Suppressor macrophage treated with lipopolysaccharide for 1 hour (primary cell): ENCODE data around the gene OR51E1.

Experiments used
- DNase-seq, 3 donors: peaks; one replicate each; pipeline ENCODE4 v3.0.0-alpha.2; 2020 to 2022

Gene OR51E1

GRCh38 chr11:4654635-4655369 is 11.0 kb downstream of the OR51E1 start:
- no peak for DNase-seq

GRCh38 chr11:4658629-4659445 is 15.1 kb downstream of the OR51E1 start:
- DNase-seq = no peak

GRCh38 chr11:4662876-4663275 is 19.1 kb downstream of the OR51E1 start:
- DNase-seq = no peak

GRCh38 chr11:4664183-4664582 is 20.4 kb downstream of the OR51E1 start:
- DNase-seq = no peak

DNA sequence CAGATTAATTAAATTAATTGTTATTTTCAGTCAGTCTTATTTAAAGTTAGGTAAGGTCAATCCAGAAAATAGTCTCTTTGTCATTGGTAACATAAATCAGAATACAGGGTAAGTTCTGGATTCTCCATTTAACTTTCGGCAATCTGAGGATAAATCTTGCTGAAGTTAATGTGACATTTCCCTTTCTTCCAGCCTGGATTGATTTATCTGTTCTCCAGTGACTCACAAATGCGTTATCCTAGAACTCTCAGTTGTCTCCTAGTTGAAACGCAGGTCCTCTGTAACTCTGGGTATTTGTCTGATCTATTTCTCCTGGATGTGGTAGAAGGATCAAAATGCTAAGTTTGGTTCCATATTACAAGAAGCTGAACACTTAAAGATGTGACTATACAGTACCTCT is 21.0 kb downstream of the OR51E1 start:
- no peak for DNase-seq

- no peak for DNase-seq
Observed at GRCh38 chr11:4665424-4665823, 21.6 kb downstream of the OR51E1 start.

DNA sequence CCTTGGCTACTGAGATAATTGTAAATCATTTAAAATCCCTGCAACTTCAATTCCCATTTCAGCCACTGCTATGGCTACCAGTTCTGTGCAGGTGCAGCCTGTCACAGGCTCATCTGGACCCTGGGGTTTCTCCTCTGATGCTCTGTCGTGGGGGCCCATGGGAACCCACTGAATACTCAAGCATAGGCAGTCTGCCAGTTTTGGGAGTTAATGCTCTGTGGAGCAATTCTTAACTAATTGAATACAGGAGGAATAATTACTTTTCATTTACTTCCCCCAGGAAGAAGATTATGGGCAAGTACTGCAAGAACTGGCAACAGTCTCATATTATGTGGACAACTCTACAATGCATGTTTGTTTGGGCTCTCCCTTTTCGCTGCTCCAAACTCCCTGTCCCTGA is 28.0 kb downstream of the OR51E1 start:
- no peak for DNase-seq

- no peak for DNase-seq
Observed at GRCh38 chr11:4672470-4672869, 28.7 kb downstream of the OR51E1 start.

- DNase-seq = no peak
Observed at GRCh38 chr11:4673781-4674180, 30.0 kb downstream of the OR51E1 start.

DNA sequence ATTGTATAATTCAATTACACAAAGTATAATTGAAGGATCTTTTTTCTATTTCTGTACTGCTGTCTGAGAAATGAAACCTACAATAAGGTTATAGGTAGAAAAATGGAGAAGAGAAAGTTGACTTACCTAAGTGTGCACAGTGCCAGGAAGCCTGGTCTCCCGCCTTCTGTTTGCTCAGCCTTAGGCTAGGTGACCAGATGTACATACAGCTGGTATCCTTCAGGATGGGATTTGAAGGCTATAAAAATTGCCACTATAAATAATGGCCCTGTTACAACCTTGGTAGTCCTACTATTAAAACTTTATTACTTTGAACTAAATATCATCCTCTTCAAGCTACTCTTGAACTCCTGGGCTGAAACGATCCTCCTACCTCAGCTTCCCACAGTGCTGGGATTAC is 34.2 kb downstream of the OR51E1 start:
- DNase-seq = no peak

DNA sequence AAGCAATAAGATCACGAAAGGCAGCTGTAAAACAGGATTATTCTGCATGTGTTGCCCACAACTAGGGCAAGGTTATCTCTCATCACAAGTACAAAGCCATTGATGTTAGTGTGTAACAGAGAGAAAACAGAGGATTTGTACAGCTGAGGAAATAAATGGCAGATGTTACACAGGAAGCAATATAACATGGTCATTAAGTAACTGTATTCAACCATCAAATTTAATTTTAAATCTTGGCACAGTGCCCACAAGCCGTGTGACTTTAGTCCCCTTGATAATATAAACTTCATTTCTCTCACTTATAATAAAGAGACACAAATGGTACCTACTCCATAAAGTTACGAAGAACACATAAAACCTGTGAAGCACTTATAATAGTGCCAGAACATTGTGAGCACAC is 36.6 kb downstream of the OR51E1 start:
- no peak for DNase-seq

GRCh38 chr11:4682623-4683419 is 39.0 kb downstream of the OR51E1 start:
- no peak for DNase-seq

GRCh38 chr11:4684631-4685285 is 41.0 kb downstream of the OR51E1 start:
- DNase-seq = no peak

DNA sequence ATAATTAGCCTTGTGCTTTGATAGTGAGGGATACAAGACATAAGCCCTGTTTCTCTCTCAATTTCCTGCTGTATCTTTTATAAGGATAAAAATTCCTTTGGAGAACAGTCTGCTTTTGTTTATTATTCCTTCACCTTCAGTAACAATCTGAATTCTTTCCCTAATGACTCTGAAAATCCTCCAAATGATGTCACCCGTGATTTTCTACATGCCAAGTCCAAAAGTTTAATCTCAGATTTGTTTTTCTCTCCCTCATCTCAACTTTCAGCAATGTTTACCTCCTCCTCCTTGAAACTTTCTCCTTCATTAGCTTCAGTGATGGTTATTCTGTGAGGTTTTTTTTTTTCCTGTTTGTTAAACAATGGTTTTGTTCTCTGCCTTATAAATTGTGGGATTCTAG is 51.7 kb downstream of the OR51E1 start:
- no peak for DNase-seq

- no peak for DNase-seq
Observed at GRCh38 chr11:4697585-4697984, 53.8 kb downstream of the OR51E1 start, which contains the start of gene OR51E2. Gene OR51E2 (minus strand): TSS chr11:4697853. CDS start chr11:4682711, 15,142 bp downstream.

GRCh38 chr11:4699697-4700435 is 56.1 kb downstream of the OR51E1 start:
- no peak for DNase-seq

DNA sequence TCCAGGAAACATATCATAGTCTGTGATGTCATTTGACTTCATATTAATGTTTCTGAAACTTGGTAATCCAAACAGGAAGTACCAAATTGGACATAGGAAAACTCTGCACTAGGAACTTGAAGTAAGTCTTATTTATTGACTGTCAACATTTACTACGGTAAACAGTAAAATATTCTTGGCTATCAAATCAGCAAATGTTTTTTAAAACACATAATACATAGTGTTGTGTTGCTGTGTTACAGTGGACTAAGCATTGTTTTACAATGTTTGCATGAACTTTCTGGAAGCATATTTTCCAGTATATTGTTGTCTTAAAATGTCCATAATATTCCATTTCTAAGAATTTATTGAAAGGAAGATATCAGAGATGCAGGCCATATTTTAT is 56.6 kb downstream of the OR51E1 start:
- no peak for DNase-seq

DNA sequence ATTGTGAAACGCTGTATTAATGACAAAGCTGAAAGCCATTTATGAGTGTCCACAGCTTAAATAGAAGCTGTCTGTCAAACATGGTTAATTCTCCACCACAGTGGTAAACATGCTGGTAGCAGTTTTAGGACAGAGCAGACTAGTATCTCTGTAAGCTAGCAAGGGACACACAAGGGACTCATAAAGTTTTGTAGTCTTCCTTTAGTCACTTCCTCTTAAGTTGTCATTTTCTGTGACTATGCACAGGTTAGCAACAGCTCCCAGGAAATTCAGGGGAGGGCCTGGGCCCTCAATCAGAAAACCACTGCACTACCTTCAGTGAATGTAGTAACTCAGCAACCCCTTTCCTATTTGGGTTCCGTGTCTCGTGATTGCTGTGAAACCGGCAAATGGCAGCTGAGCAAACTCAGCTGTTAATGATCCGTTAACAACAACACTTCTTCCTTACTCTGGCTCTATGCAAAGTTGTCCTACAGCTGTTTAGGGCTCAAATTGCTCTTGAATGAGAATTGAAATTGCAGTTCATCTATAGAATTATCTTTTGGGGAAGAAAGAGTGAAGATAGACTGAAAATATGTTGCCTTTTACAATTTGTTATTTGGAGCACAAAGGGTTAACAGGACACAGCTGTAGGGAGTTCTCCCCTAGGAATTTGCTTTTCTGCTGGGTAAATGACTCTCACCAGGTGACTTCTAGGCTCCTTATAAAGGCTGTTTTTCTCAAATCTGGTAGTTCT is 60.4 kb downstream of the OR51E1 start, which contains the start of gene MMP26:
Gene MMP26, plus strand, starts transcription at position 731 of the 736 bp plus-strand sequence.
- peak in 1 of 3 donors; percentile 16 for DNase-seq

DNA sequence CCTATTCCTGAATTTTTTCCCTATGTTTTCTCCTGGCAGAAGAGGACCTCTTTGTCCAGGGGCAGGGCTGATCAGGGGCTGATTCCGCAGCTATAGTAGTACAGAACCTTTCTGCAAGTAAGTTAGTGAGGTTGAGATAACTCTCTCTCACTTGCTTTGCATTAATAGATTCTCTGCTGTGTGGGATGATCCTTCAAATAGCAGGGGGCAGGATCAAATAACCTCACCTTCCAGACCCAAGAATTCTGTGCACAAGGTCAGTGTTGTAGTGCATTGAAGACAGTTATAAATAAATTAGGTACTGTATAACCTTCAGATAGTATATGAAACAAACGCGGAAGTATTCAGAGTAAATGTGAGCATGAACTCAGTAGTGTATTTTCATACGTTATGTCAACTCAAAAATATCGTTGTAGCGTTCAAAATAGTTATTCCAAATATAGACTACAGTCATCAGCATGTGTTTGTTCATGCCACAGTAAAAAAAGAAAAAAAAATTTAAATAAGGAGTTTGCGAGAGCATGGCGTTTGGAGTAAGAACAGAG is 61.1 kb downstream of the OR51E1 start:
- no peak for DNase-seq
